Activated CD4-positive, alpha-beta T cell treated with anti-CD3 and anti-CD28 coated beads, Interleukin-2, amount 50 U/mL, for 24 hours (primary cell): ENCODE results near the gene RBM45.
"Not testable (repeated sequence)": the region's sequence is repeated elsewhere in the genome, so short reads cannot be mapped to it uniquely, and the experiment has no call there.

Experiments used
- DNase-seq, 2 donors: peaks; one replicate each; pipeline ENCODE4 v3.0.0-alpha.2; 2020; ENCODE audit warnings: low read depth in 1 of 2, low spot score in 1 of 2

The RBM45 gene

GRCh38 chr2:178105566-178105965 lies 6.7 kb upstream of the RBM45 start:
- DNase-seq = no peak

- DNase-seq = no peak
These were observed 6.2 kb upstream of the RBM45 start for GRCh38 chr2:178106053-178106452.

GRCh38 chr2:178108176-178108575 lies 4.1 kb upstream of the RBM45 start:
- no peak for DNase-seq

- DNase-seq = no peak
These were observed 2.4 kb upstream of the RBM45 start for GRCh38 chr2:178109813-178110212.

GRCh38 chr2:178110681-178111080 lies 1.6 kb upstream of the RBM45 start:
- no peak for DNase-seq

- no peak for DNase-seq
These were observed 494 bp upstream of the RBM45 start for GRCh38 chr2:178111743-178112142.

GRCh38 chr2:178114462-178114861 lies 2.2 kb downstream of the RBM45 start:
- DNase-seq = no peak

GRCh38 chr2:178115271-178115670 lies 3.0 kb downstream of the RBM45 start:
- no peak for DNase-seq

- no peak for DNase-seq
These were observed 5.5 kb downstream of the RBM45 start for GRCh38 chr2:178117725-178118124.

GRCh38 chr2:178119179-178119922 lies 7.1 kb downstream of the RBM45 start:
- no peak for DNase-seq

- DNase-seq = no peak
These were observed 10.9 kb downstream of the RBM45 start for GRCh38 chr2:178123163-178123562.

GRCh38 chr2:178125125-178125524 lies 12.9 kb downstream of the RBM45 start:
- DNase-seq = no peak

- DNase-seq = no peak
These were observed 13.6 kb downstream of the RBM45 start for GRCh38 chr2:178125862-178126261.

- DNase-seq = no peak
These were observed 16.8 kb downstream of the RBM45 start for GRCh38 chr2:178128836-178129630.

GRCh38 chr2:178136321-178137025 lies 24.2 kb downstream of the RBM45 start:
- no peak for DNase-seq

GRCh38 chr2:178142274-178143065 lies 30.2 kb downstream of the RBM45 start:
- no peak for DNase-seq

- DNase-seq = no peak
These were observed 31.2 kb downstream of the RBM45 start for GRCh38 chr2:178143481-178143880.

GRCh38 chr2:178152033-178152432 lies 39.8 kb downstream of the RBM45 start:
- DNase-seq = no peak

- DNase-seq = no peak
These were observed 40.3 kb downstream of the RBM45 start for GRCh38 chr2:178152542-178152941.

GRCh38 chr2:178152977-178153376 lies 40.7 kb downstream of the RBM45 start:
- DNase-seq = no peak

- not testable (repeated sequence) for DNase-seq
These were observed 41.6 kb downstream of the RBM45 start for GRCh38 chr2:178153878-178154277.
